ENCODE results near the gene TAGLN3.

- TF ChIP-seq CTCF (conservative IDR thresholded peaks at IDR 0.05) (no peak), EZH2 (IDR thresholded peaks at IDR 0.05; ENCODE audit: low read depth) (no peak)
Measured at GRCh38 chr3:112012205-112012992, 13.7 kb downstream of the TAGLN3 start.

Data from PC-9 (cell line).